ENCODE results near the gene NBPF15. TPM values are rescaled to one million over a fixed set of nuclear protein-coding genes. Genes with fewer than 3 reads are reported as not detected.
"Not testable (repeated sequence)": the region's sequence is repeated elsewhere in the genome, so short reads cannot be mapped to it uniquely, and the experiment has no call there.

NBPF15 gene
- total and polyA plus RNA-seq, 2 donors, result 18.1 to 47.6 TPM

DNA sequence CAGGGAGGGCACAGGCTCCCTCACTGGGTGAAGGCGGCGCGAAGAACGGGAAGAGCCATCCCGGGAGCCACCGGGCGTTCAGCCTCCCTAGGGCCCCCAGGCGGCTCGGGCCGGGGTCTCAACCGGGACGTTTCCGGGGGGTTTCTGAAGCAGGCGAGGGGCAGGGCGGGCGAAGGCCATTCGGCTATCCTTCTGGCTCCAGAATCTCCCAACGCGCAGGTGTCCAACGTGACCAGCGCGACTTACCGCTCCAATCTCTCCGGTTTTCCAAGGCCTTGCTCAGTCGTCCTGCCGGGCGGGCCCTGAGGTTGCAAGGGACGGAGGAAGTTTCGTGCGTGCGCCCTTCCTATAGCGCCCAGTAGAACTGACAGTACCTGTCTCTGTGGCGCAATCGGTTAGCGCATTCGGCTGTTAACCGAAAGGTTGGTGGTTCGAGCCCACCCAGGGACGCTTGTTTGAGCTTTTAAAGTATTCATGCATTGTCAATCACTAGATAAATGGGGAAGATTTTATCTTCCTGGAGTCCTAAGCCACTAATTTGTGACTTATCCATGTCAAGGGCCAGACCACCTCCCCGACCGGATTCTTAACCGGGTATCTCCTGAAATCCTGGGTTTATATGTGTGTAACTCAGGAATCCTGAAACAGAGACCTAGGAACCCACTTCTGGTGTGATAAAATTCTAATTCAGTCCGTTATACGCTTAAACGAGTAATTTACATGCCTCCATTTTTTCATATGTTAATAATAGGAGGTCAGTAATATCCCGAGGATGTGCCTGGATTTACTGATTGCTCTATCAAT, 42.4 kb downstream of the NBPF15 start:
- DNase-seq (ENCODE audit: extremely low spot score); H3K36me3 ChIP-seq (ENCODE audit: insufficient read depth); H3K4me1 ChIP-seq (ENCODE audit: insufficient read depth); H3K27ac ChIP-seq (ENCODE audit: low read depth): not testable (repeated sequence)
- 3% methylated on average over 44 of the region's 46 CpGs for WGBS
- peak overlapping the region; percentile 33 for H3K4me3 ChIP-seq (ENCODE audit: low read depth, low read length)

DNA sequence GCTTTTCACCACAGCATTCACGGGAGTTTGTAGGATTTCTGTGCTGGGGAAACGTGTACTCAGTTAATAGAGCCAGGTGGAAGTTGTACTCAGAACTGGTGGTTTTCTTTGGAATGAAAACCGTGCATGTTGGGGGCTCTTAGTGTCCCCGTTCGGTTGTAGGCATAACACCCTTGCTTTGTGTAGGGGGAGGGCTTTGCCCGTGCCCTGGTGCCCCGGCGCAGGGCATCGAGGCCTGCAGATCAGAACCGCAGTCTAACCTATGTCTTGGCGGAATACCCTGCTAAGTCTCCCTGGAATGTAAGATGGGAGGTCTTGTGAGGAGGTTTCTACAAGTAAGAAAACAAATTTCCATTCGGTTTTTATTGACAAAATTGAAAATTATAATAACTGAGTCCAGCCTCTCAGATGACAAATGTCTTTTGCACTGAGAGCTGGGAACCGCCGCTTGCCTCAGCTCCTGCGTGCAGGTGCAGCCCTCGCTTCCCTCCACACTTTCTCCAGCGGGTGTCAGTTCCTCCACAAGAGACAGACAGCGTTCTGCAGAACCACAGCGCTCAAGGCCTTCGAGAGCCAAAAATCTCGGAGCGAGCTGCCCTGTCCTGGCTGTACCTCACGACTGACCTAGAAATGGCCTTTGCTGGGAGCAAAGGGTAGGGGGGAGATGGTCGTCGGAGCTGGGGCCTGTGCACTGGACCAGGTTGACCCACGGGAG, 47.9 kb downstream of the NBPF15 start:
- H3K36me3 ChIP-seq (ENCODE audit: insufficient read depth); H3K27ac ChIP-seq (ENCODE audit: low read depth); H3K4me1 ChIP-seq (ENCODE audit: insufficient read depth); DNase-seq (ENCODE audit: extremely low spot score): not testable (repeated sequence)
- WGBS, result 57% methylated on average over 14 of the region's 26 CpGs
- peak overlapping the region; percentile 31 for H3K4me3 ChIP-seq (ENCODE audit: low read depth, low read length)

DNA sequence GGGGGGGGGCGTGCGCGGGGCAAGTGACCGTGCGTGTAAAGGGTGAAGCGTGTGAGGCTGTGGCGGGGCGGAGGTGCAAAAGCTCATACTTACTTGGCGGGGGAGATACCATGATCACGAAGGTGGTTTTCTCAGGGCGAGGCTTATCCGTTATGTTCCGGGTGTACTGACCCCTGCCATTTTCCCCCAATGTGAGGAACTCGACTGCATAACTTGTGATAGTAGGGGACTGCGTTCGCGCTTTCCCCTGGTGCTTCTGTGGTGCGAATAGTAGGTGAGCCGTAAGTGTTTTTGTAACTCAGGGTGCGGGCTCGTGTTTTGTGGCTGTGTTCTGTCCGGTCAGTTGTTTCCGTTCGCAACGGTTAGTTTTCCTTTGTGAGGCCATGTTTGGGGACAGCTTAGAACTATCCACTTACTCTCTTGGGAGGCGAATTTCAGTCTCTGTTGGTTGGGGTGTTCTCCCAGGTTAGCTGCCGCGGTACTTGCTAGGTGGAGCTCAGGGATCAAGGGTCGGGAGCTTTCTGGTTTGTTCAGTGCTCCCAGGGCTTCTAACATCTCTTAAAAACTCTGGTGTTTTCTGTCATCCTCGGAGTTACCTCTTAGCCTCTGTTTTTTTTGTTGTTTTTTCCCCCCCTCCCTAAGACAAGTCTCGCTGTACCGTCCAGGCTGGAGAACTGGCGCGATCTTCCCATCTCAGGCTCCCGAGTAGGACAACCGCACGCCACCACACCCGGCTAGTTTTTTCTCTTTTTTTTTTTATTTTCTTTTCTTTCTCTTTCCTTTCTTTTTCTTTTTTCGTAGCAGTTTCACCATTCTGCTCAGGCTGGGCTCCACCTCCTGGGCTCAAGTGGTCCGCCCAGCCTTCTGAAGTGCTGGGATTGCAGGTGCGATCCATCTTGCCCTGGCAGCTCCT, 48.7 kb downstream of the NBPF15 start:
- H3K36me3 ChIP-seq (ENCODE audit: insufficient read depth); H3K27ac ChIP-seq (ENCODE audit: low read depth); H3K4me1 ChIP-seq (ENCODE audit: insufficient read depth): not testable (repeated sequence)
- peak overlapping the region; percentile 31 for H3K4me3 ChIP-seq (ENCODE audit: low read depth, low read length)
- WGBS, result 2% methylated on average over 41 of the region's 41 CpGs
- peak; percentile 94 for DNase-seq (ENCODE audit: extremely low spot score)

DNA sequence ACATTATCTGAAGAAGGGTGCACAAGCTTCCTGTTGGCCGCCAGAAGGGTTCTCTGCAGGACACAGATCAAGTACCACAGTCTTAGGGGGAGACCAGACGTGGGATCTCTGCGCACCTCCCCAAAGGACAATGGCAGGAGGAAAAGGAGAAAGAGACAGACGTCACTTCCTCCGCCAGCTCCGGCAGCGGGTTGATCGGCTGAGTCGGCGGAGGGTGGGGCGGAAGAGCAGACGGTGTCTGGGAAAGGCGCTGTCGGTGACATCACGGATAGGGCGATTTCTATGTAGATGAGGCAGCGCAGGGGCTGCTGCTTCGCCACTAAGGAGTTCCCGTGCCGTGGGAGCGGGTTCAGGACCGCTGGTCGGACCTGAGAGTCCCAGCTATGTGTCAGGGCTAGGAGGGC, 49.4 kb downstream of the NBPF15 start:
- peak overlapping the region; percentile 19 for H3K4me3 ChIP-seq (ENCODE audit: low read depth, low read length)
- DNase-seq (ENCODE audit: extremely low spot score), result peak; percentile 52
- H3K36me3 ChIP-seq (ENCODE audit: insufficient read depth); H3K27ac ChIP-seq (ENCODE audit: low read depth); H3K4me1 ChIP-seq (ENCODE audit: insufficient read depth): not testable (repeated sequence)
- 1% methylated on average over 18 of the region's 23 CpGs for WGBS

DNA sequence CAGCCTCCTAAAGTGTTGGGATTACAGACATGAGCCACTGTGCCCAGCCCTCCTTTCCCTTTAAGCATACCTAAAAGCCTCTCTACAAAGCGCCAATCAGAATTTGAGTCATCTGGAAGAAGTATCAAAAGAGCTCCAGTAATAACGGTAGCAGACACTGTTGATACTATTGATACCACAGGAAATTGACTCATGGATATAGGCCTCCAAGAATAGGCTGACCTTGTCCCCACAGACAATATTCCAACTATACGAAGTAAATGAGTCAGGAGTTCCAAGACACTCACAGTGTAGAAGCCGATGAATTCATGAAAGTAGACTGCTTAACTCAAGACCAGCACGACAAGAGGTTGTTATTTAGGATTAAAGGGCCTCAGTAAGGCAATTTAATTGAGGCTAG, 58.7 kb downstream of the NBPF15 start:
- not testable (repeated sequence) for H3K27ac ChIP-seq (ENCODE audit: low read depth); H3K4me1 ChIP-seq (ENCODE audit: insufficient read depth); H3K36me3 ChIP-seq (ENCODE audit: insufficient read depth); H3K4me3 ChIP-seq (ENCODE audit: low read depth, low read length); DNase-seq (ENCODE audit: extremely low spot score)
- 68% methylated on average over 5 of the region's 5 CpGs for WGBS

DNA sequence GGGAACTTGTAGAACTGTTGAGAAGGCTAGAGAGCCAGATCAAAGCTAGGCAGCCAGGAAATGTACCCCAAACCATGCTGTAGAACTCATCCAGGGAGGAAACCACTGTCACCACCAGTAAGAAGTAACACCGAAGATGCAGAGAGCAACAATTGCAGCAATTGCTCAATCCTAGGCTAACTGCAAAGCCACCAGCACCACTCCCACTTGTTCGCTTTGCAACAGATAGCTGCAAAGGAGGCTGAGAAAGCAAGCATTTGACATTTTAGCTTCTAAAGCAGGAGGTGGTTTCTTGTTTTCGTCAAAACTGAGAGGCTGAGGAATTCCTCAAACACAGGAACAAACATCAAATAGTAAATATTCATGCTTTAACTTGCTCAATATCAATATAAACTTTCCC, 89.8 kb downstream of the NBPF15 start:
- not testable (repeated sequence) for DNase-seq (ENCODE audit: extremely low spot score); H3K4me1 ChIP-seq (ENCODE audit: insufficient read depth); H3K4me3 ChIP-seq (ENCODE audit: low read depth, low read length); H3K27ac ChIP-seq (ENCODE audit: low read depth); H3K36me3 ChIP-seq (ENCODE audit: insufficient read depth)
- no CpG with 5 or more reads among the region's 3 CpGs for WGBS

Small RNA genes lying within 50 kb of the gene (small RNA-seq; reads per million reads assigned to genes)
- gene AC246785.4 (not detected), gene RNVU1-15 (10.4 reads per million, percentile 94 among the genes with 10 or more reads in this experiment)

Other genes starting within 250 kb of the NBPF15 start
- gene PPIAL4E, start 88.0 kb downstream of the NBPF15 start, total RNA-seq, result not detected
- not detected for gene PPIAL4E, start 88.0 kb downstream of the NBPF15 start, polyA plus RNA-seq
- not detected for gene PPIAL4F, start 131.2 kb upstream of the NBPF15 start, total RNA-seq
- gene PPIAL4F, start 131.2 kb upstream of the NBPF15 start, polyA plus RNA-seq, result not detected